Occipital lobe (tissue), 2 donors: ENCODE results near the gene GPR78. TPM values are rescaled to one million over a fixed set of nuclear protein-coding genes. Genes with fewer than 3 reads are reported as not detected.
"Not testable (repeated sequence)": the region's sequence is repeated elsewhere in the genome, so short reads cannot be mapped to it uniquely, and the experiment has no call there.

Source experiments
- DNase-seq: peaks from one replicate; lab custom pipeline; 2025; lab: John Stamatoyannopoulos, UW
- total RNA-seq: library from RNA; depleted of rRNA; stranded (reverse); fragments of >200 nt; gene quantifications from one replicate; pipeline ENCODE4 v1.2.3, GENCODE V29; 2014

Gene GPR78
- total RNA-seq, 1 donor from 2014 or later, result not detected

DNA sequence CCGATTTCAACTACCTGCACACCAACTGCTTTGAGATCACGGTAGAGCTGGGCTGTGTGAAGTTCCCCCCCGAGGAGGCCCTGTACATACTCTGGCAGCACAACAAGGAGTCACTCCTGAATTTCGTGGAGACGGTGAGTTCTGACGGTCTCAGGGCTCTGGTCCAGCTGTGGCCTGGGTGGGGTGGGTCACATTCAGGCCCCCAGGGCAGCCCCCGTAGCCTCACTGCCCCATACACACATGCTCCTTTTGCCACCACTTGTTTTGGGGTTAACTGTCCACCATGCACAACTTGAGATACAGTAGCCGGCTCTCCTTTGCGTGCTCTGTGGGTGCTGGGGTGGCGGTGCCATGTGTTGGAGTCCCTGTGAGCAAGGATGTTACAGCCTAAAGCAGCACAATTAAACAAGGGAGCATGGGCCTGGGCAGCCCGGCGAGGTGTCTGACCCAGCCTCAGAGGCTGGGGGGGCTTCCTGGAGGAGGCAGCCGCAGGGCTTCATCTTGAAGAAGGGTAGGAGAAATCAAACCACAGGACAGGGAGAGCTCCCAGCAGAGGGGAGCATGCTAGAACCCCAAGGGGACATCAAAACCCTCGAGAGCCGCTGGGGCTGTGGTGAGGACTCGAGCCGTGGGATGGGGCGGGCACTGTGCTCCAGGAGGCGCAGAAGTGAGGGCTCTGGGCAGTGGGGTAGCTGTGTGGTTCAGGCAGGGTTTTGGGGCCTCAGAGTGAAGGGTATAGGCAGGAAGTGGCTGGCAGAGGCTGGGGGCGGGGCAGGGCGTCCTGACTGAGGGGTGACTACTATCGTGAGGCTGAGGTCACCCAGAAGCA, 34.4 kb downstream of the GPR78 start:
- DNase-seq, result no peak

DNA sequence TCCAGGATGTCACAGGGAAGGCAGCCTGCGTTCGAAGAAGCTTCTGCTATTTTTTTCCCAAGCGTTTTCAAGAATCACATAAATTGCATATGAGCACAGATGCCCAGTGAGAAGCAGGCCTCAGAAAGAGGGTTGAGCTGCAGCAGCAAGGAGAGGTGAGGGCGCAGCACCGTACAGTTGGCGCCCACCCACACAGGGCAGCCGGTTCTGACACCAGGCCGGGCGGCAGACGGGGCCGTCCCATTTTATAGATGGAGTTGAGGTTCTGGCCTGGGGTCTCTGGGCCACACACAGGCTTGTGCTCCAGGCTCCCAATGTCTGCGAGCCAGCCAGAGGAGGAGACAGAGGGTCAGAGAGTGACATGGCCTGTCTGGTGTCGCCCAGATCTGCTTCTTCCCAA, 35.2 kb downstream of the GPR78 start:
- no peak for DNase-seq

DNA sequence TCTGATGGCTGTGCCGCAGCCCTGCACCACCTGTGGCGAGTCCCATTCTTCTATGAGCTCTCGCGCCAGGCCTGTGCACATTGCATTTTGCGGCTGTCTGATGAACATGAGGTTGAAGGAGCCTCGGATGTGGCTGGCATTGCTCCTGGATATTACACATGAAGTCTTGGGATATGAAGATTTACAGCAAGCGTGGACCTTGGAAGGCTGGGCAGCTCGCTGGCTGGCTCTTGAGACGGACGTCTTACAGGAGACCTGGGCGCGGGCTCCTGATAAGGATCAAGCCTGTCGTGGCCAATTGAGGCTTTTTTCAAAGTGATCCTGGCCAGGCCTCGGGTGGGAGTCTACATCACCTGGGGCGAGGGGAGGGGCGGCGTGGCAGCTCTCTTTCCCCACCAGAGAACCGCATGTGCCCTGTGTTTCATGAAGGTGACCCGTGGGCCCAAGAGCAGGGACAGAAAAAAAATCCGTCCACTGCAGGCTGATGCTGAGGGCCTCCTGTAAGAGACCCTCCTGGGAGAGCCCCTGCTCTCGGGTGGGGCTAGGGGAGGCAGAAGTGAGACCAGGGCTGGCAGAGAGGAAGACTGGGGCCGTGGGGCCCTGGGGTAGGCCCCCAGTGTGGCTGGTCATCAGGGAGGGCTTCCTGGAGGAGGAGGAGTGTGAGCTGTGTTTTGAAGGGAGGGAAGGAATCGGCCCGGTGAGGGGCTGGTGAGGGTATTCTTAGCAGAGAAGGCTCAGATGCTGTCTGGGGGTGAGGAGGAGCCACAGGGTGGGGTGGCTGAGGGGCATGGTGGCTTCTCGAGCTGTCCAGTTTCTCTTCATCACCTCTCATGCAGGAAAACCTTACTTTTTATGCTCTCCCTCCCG, 36.0 kb downstream of the GPR78 start:
- no peak for DNase-seq

DNA sequence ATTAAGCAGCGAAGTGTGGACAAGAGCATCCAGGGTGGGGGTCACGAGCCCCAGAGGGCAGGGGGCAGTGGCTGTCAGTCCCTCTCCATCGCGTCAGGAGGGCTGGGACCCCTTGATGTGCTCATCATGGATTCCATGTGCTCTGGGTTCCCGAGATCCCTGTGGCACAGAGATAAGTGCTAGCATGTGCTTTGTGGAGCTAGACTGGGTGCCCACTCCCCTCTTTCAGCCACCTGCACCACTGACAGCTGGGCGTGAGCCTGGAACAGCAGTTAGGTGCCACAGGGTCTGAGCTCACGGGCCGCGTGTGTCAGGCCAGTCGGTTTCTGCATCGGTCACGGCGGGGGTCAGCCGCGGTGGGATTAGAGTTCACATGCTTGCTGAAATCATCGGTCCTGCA, 36.6 kb downstream of the GPR78 start:
- no peak for DNase-seq

DNA sequence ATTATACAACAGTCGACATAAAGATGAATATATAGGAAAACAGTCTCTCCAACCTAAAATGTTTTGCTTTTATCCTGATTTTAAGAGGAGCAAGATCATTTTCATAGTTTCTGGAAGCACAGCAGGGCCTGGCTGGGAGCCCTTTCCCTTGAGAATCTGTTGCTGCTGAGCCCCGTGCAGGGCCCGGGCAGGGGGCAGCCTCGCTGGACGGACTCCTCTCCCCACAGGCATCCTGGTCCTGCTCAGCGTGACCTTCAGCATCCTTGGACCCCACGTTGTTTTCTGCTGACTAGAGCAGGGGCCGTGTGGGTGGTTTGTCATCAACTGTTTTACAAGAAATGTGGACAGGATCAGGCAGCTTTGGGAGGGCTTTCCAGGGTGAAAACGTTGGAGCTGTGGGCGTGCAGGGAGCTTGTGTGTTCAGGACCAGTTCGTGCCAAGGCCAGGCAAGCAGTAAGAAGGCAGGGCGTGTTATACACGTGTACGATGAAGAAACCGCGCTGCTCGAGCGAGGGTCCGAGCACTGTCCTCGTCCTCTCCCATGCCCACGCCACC, 37.4 kb downstream of the GPR78 start:
- DNase-seq, result no peak

DNA sequence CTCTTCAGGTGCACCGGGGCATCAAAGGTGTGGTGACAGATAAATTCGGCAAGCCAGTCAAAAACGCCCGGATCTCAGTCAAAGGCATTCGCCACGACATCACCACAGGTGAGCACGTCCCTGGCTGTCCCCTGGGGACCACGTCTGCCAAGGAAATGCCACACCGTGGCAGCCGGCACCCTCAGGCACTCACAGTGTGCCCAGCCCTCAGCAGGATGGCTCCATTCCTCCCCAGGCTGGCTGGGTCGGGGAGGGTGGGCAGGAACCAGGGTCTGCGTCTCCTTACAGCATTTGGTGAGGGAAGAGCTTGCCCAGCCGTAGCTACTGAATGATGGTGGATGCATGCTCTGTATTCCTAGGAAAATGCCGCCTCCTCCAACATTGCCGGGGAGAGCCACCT, 38.2 kb downstream of the GPR78 start:
- DNase-seq, result no peak

DNA sequence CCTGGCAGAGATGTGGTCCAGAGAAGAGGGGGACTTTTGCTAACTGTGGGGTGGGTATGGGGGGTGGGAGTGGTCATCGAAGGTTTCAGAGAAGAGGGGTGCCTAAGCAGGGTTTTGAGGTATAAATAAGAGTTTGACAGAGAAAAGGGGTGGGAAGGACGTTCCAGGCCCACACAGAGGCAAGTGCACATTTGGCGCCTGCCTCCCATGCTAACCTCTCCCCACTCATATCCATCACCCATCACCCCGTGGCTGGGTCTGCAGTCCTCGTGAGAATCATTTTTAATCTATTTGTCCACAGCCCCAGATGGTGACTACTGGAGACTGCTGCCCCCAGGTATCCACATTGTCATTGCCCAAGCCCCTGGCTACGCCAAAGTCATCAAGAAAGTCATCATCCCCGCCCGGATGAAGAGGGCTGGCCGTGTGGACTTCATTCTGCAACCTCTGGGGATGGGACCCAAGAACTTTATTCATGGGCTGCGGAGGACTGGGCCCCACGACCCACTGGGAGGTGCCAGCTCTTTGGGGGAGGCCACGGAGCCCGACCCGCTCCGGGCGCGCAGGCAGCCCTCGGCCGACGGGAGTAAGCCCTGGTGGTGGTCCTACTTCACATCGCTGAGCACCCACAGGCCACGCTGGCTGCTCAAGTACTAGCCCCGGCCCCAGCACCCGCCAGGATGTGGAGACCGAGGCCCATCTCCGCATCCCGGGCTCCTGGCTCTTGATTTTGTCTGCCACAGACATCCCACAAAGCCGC, 38.9 kb downstream of the GPR78 start:
- no peak for DNase-seq

DNA sequence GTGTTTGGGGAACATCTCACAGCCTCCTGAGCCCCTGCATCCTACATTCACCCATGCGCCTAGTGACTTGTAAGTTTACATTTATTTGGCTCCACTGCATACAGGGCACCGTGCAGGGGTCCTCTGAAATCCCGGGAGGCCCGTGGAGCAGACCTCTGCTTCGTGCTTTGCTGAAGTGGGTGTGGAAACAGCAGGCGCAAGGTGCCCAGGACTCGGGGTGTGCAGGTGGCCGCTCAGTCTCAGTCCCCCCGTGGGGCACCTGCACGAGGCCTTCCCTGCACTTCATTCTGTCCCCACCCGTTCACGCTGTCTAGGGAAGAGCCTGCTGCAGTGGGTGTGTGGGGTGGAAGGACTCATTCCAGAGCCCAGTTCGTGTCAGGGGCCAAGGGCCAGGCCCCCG, 40.9 kb downstream of the GPR78 start:
- DNase-seq, result not testable (repeated sequence)

DNA sequence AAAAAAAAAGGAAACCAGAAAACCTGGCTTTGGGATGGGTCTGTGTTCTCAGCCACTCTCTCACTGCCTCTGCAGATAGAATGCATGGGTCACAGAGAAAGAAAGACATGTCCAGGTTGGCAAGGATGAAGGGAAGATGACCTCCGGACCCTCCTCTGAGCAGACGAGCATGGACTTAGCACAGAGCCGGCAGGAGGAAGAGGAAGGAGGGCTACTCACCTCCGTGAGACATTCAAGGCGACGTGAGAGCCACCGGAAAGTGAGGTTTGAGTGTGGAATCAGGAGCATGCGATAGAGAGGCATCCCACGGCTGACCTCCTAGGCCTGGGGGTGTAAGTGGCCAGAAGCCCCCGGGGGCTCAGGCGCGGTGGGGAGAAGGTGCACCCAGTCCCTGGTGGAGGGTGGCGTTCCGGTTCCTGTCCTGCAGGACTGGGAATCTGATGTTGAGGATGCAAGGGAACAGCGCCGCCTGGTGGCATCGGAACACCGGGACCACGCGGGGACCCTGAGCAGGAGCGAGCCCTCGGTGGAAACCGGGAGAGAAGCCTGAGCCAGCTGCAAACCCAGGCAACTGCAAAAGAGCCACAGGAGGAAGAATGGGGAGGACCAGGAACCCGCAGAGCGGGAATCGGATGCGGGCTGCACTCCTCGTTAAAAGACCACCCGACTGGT, 44.5 kb downstream of the GPR78 start:
- not testable (repeated sequence) for DNase-seq

DNA sequence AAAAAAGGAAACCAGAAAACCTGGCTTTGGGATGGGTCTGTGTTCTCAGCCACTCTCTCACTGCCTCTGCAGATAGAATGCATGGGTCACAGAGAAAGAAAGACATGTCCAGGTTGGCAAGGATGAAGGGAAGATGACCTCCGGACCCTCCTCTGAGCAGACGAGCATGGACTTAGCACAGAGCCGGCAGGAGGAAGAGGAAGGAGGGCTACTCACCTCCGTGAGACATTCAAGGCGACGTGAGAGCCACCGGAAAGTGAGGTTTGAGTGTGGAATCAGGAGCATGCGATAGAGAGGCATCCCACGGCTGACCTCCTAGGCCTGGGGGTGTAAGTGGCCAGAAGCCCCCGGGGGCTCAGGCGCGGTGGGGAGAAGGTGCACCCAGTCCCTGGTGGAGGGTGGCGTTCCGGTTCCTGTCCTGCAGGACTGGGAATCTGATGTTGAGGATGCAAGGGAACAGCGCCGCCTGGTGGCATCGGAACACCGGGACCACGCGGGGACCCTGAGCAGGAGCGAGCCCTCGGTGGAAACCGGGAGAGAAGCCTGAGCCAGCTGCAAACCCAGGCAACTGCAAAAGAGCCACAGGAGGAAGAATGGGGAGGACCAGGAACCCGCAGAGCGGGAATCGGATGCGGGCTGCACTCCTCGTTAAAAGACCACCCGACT, 50.2 kb downstream of the GPR78 start:
- not testable (repeated sequence) for DNase-seq

DNA sequence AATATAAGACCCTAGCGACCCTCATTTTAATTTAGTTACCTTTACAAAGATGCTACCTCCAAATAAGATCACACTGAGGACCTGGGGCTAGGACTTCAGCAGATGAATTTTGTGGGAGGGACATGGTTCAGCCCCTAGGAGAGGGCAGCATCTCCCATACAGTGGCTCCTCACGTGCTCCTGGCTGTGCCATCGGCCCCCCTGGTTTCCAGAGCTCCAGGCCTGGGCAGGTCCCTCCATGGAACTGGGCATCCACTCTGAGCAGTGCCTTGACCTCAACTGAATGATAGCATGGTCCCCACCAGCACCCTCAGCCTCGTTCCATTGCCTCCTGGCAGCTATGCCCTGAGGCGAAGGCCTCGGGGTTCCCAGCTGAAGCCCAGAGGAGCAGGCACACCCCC, 51.7 kb downstream of the GPR78 start:
- not testable (repeated sequence) for DNase-seq

DNA sequence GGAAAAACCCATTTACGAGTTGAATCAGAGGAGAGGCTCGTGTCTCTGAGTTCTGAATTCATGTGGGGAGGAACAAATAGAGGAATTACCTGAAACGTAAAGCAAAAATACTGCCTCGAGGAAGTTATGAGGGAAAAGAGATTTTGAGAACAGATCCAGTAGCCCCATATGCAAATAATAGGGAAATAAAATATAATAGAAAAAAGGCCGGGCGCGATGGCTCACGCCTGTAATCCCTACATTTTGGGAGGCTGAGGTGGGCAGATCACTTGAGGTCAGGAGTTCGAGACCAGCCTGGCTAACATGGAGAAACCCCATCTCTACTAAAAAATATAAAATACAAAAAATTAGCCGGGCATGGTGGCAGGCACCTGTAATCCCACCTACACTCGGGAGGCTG, 54.6 kb downstream of the GPR78 start:
- not testable (repeated sequence) for DNase-seq

DNA sequence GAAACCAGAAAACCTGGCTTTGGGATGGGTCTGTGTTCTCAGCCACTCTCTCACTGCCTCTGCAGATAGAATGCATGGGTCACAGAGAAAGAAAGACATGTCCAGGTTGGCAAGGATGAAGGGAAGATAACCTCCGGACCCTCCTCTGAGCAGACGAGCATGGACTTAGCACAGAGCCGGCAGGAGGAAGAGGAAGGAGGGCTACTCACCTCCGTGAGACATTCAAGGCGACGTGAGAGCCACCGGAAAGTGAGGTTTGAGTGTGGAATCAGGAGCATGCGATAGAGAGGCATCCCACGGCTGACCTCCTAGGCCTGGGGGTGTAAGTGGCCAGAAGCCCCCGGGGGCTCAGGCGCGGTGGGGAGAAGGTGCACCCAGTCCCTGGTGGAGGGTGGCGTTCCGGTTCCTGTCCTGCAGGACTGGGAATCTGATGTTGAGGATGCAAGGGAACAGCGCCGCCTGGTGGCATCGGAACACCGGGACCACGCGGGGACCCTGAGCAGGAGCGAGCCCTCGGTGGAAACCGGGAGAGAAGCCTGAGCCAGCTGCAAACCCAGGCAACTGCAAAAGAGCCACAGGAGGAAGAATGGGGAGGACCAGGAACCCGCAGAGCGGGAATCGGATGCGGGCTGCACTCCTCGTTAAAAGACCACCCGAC, 55.8 kb downstream of the GPR78 start:
- not testable (repeated sequence) for DNase-seq

Other genes starting within 250 kb of the GPR78 start
- gene ACOX3, start 139.7 kb upstream of the GPR78 start, total RNA-seq, result 34.9 TPM
- 18.9 TPM for gene TRMT44, start 139.6 kb upstream of the GPR78 start, total RNA-seq
- gene CPZ, start 12.4 kb downstream of the GPR78 start, total RNA-seq, result 3.9 TPM